Measurements from ENCODE around the gene CX3CL1. TPM values are rescaled to one million over a fixed set of nuclear protein-coding genes. Genes with fewer than 3 reads are reported as not detected.
A peak's percentile ranks its signal among the peaks of the same experiment; 100 is the strongest.

CX3CL1 gene
- total RNA-seq, 1 donor from 2014 or later: 47.9 TPM

DNA sequence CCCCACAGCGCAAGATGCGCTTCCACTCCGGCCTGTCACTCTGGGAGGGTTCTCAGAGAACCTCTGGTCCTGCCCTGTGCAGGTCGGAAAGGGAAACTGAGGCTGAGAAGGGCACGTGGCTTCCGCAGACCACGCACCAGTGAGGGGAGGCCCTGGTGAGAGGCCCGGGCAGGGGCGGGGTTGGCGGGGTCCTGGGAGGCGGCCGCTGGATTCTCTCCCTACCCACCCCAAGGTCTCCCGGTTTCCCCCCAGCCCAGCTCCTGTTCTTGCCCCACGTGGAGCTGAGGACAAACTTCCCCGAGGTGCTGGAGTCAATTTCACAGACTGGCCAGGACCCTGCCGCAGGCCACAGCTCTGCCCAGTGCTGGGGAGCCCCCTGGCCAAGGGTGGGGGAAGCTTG is 43.8 kb downstream of the CX3CL1 start:
- peaks cover 26% of the 10 kb centered on the region for H3K4me1 Mint-ChIP-seq (ENCODE audit: low read depth)

GRCh38 chr16:57419506-57419905 is 47.2 kb downstream of the CX3CL1 start:
- DNase-seq (ENCODE audit: low spot score): no peak
- Mint-ChIP-seq H3K27me3 (ENCODE audit: low read depth) (no peaks in the 10 kb centered on the region), H3K4me3 (ENCODE audit: unreplicated experiment) (no peak overlapping the region), H3K36me3 (ENCODE audit: low read depth) (no peaks in the 10 kb centered on the region), H3K27ac (ENCODE audit: unreplicated experiment) (peak overlapping the region; percentile 78), H3K9me3 (ENCODE audit: low read depth) (no peaks in the 10 kb centered on the region), H3K4me1 (ENCODE audit: low read depth) (peaks cover 35% of the 10 kb centered on the region)
- TF ChIP-seq, protein P1, sequence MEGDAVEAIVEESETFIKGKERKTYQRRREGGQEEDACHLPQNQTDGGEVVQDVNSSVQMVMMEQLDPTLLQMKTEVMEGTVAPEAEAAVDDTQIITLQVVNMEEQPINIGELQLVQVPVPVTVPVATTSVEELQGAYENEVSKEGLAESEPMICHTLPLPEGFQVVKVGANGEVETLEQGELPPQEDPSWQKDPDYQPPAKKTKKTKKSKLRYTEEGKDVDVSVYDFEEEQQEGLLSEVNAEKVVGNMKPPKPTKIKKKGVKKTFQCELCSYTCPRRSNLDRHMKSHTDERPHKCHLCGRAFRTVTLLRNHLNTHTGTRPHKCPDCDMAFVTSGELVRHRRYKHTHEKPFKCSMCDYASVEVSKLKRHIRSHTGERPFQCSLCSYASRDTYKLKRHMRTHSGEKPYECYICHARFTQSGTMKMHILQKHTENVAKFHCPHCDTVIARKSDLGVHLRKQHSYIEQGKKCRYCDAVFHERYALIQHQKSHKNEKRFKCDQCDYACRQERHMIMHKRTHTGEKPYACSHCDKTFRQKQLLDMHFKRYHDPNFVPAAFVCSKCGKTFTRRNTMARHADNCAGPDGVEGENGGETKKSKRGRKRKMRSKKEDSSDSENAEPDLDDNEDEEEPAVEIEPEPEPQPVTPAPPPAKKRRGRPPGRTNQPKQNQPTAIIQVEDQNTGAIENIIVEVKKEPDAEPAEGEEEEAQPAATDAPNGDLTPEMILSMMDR (IDR thresholded peaks at IDR 0.05): no peak

More for the DNA sequence above, 43.8 kb downstream of the CX3CL1 start:
- Mint-ChIP-seq H3K36me3 (ENCODE audit: low read depth) (no peaks in the 10 kb centered on the region), H3K27me3 (ENCODE audit: low read depth) (no peaks in the 10 kb centered on the region), H3K9me3 (ENCODE audit: low read depth) (no peaks in the 10 kb centered on the region), H3K4me3 (ENCODE audit: unreplicated experiment) (no peak overlapping the region), H3K27ac (ENCODE audit: unreplicated experiment) (no peak overlapping the region)
- TF ChIP-seq, protein P1 (IDR thresholded peaks at IDR 0.05): no peak
- DNase-seq (ENCODE audit: low spot score): no peak

DNA sequence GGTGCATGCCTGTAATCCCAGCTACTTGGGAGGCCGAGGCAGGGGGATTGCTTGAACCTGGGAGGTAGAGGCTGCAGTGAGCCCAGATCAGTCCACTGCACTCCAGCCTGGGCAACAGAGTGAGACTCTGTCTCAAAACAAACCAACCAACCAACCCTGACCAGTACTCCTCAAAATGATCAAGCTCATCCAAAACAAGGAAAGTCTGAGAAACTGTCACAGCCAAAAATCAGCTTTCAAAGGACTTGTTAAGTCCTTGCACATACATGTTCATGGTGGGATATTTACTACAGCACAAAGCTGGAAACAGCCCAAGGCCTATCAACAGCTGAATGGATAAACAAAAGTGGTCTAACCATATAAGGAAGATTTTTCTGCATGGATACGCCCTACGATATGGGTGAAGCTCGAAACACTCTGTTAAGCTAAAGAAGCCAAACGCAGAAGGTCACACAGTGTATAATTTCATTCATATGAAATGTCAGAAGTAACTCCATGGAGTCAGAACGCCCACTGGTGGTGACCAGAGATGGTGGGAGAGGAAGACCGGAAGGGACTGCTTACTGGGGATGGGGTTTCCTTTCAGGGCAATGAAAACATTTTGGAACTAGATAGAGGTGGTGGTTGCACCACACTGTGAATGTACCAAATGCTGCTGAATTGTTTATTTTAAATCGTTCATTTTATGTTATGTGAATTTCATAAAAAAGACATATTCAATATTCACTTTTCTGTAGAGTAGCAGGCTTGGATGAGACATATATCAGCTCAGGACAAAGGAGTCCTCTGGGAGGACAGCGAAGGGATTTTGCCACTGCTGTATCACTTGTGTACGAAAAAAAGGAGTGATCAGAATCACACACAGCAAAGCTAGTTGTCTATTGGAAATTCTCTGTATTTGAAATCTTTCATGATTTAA is 50.0 kb downstream of the CX3CL1 start:
- H3K4me3 Mint-ChIP-seq (ENCODE audit: unreplicated experiment): no peak overlapping the region
- H3K27ac Mint-ChIP-seq (ENCODE audit: unreplicated experiment): peak overlapping the region; percentile 1
- peaks cover 1% of the 10 kb centered on the region for H3K36me3 Mint-ChIP-seq (ENCODE audit: low read depth)
- no peak for DNase-seq (ENCODE audit: low spot score)
- H3K27me3 Mint-ChIP-seq (ENCODE audit: low read depth): no peaks in the 10 kb centered on the region
- TF ChIP-seq, protein P1 (IDR thresholded peaks at IDR 0.05): peak; percentile 94
- H3K4me1 Mint-ChIP-seq (ENCODE audit: low read depth): peaks cover 29% of the 10 kb centered on the region
- H3K9me3 Mint-ChIP-seq (ENCODE audit: low read depth): no peaks in the 10 kb centered on the region

GRCh38 chr16:57423152-57423551 is 50.9 kb downstream of the CX3CL1 start:
- no peaks in the 10 kb centered on the region for H3K9me3 Mint-ChIP-seq (ENCODE audit: low read depth)
- no peaks in the 10 kb centered on the region for H3K27me3 Mint-ChIP-seq (ENCODE audit: low read depth)
- H3K4me3 Mint-ChIP-seq (ENCODE audit: unreplicated experiment): no peak overlapping the region
- H3K4me1 Mint-ChIP-seq (ENCODE audit: low read depth): peaks cover 23% of the 10 kb centered on the region
- H3K27ac Mint-ChIP-seq (ENCODE audit: unreplicated experiment): no peak overlapping the region
- TF ChIP-seq, protein P1 (IDR thresholded peaks at IDR 0.05): no peak
- peaks cover 8% of the 10 kb centered on the region for H3K36me3 Mint-ChIP-seq (ENCODE audit: low read depth)
- no peak for DNase-seq (ENCODE audit: low spot score)

DNA sequence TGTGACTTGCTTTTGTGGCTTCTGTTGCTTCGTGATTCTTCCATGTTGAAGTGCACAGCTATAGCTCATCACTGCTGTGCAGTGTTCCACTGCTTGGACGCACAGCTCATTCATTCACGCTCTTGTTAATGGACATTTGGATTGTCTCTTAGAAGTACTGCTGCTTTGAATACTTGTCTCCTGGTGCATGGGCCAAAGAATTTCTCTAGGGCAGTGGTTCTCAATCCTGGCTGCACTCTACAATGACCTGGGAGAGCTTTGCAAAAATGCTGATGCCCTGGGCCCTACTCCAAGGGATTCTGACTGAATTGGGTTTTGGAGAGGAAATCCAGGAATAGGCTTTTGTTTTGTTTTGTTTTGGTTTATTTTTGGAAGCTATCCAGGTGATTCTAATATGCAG is 52.3 kb downstream of the CX3CL1 start:
- H3K36me3 Mint-ChIP-seq (ENCODE audit: low read depth): peaks cover 18% of the 10 kb centered on the region
- DNase-seq (ENCODE audit: low spot score): no peak
- peaks cover 11% of the 10 kb centered on the region for H3K4me1 Mint-ChIP-seq (ENCODE audit: low read depth)
- H3K27me3 Mint-ChIP-seq (ENCODE audit: low read depth): no peaks in the 10 kb centered on the region
- TF ChIP-seq, protein P1 (IDR thresholded peaks at IDR 0.05): no peak
- H3K27ac Mint-ChIP-seq (ENCODE audit: unreplicated experiment): no peak overlapping the region
- no peak overlapping the region for H3K4me3 Mint-ChIP-seq (ENCODE audit: unreplicated experiment)
- no peaks in the 10 kb centered on the region for H3K9me3 Mint-ChIP-seq (ENCODE audit: low read depth)

Measured in chondrocyte (in vitro differentiated cells).